ENCODE measurements around the gene ZBTB39. TPM values are rescaled to one million over a fixed set of nuclear protein-coding genes. Genes with fewer than 3 reads are reported as not detected.

The ZBTB39 gene
- total RNA-seq, 1 donor from 2014 or later, result 13.3 TPM

DNA sequence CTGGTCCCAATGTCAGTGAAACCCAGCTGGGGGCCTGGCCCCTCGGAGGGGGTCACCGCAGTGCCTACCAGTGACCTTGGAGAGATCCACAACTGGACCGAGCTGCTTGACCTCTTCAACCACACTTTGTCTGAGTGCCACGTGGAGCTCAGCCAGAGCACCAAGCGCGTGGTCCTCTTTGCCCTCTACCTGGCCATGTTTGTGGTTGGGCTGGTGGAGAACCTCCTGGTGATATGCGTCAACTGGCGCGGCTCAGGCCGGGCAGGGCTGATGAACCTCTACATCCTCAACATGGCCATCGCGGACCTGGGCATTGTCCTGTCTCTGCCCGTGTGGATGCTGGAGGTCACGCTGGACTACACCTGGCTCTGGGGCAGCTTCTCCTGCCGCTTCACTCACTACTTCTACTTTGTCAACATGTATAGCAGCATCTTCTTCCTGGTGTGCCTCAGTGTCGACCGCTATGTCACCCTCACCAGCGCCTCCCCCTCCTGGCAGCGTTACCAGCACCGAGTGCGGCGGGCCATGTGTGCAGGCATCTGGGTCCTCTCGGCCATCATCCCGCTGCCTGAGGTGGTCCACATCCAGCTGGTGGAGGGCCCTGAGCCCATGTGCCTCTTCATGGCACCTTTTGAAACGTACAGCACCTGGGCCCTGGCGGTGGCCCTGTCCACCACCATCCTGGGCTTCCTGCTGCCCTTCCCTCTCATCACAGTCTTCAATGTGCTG, 11.0 kb downstream of the ZBTB39 start:
- ChIA-PET CTCF (interaction anchor here (3.9 kb wide), 1 partner anchor 7 kb away, joined by 23 read pairs; no protein-coding TSS in a partner anchor), POLR2A (no interaction called here)
- intact Hi-C loops (cut with micrococcal nuclease), result no loop called here
- Mint-ChIP-seq H3K4me1 (peaks cover 32% of the 10 kb centered on the region), H3K9me3 (no peaks in the 10 kb centered on the region), H3K4me3 (no peak overlapping the region), H3K27ac (no peak overlapping the region), H3K27me3 (no peaks in the 10 kb centered on the region), H3K36me3 (ENCODE audit: low read depth) (peaks cover 28% of the 10 kb centered on the region)
- ATAC-seq (ENCODE audit: low read depth), result no peak
- TF ChIP-seq, protein P1, sequence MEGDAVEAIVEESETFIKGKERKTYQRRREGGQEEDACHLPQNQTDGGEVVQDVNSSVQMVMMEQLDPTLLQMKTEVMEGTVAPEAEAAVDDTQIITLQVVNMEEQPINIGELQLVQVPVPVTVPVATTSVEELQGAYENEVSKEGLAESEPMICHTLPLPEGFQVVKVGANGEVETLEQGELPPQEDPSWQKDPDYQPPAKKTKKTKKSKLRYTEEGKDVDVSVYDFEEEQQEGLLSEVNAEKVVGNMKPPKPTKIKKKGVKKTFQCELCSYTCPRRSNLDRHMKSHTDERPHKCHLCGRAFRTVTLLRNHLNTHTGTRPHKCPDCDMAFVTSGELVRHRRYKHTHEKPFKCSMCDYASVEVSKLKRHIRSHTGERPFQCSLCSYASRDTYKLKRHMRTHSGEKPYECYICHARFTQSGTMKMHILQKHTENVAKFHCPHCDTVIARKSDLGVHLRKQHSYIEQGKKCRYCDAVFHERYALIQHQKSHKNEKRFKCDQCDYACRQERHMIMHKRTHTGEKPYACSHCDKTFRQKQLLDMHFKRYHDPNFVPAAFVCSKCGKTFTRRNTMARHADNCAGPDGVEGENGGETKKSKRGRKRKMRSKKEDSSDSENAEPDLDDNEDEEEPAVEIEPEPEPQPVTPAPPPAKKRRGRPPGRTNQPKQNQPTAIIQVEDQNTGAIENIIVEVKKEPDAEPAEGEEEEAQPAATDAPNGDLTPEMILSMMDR (IDR thresholded peaks at IDR 0.05), result no peak
- no peak for DNase-seq

DNA sequence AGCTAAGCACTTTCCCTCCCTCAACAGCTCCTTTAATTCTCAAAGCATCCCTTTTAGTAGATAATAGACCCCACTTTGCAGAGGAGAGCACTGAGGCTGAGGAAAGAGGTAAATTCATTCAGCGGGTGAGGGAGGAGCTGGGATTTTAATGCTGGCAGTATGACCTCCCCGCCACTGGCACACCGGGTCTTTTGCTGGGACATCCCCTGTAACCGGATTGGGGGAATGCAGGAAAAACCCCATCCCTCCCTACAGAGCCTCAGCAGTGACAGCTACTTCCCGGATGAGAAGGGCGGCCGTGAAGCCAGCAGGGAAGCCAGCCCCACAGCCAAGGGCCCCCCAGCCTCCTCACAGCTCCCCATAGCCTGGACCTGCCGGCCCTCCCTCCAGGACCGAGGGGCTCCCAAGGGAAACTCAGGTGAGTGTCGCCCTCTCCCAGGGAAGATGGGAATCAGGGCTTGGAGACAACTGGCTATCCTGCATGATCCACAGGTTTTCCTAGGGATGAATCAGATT, 12.1 kb downstream of the ZBTB39 start:
- peaks cover 21% of the 10 kb centered on the region for H3K4me1 Mint-ChIP-seq
- H3K36me3 Mint-ChIP-seq (ENCODE audit: low read depth), result peaks cover 20% of the 10 kb centered on the region
- H3K27ac Mint-ChIP-seq, result no peak overlapping the region
- no peaks in the 10 kb centered on the region for H3K9me3 Mint-ChIP-seq
- ATAC-seq (ENCODE audit: low read depth) (no peak), DNase-seq (no peak)
- ChIA-PET CTCF (no interaction called here), POLR2A (interaction anchor here (0.6 to 0.7 kb wide), 2 partner anchors 54 to 1063 kb away, joined by 3 read pairs; no protein-coding TSS in a partner anchor)
- no peaks in the 10 kb centered on the region for H3K27me3 Mint-ChIP-seq
- intact Hi-C loops (cut with micrococcal nuclease), result no loop called here
- TF ChIP-seq, protein P1 (IDR thresholded peaks at IDR 0.05), result no peak
- H3K4me3 Mint-ChIP-seq, result no peak overlapping the region

DNA sequence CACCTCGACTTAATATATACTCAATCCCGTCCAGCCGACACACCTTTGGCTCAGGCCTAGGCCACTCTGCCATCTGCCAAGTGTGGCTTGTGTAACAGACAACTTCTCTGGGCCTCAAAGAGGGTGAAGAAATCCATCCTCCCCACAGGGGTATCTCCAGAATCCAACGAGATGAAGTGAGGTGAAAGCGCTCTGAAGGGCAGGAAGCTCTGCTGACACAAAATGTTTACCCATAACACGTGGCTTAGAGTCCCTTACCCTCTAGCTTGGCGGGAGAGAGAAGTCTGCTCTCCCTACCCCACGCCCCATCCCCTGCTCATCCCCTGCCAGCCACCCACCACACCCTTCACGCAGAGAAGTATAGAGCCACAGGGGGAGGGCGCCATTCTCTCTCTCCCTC, 13.0 kb downstream of the ZBTB39 start:
- Mint-ChIP-seq H3K27ac (no peak overlapping the region), H3K4me1 (peaks cover 12% of the 10 kb centered on the region), H3K9me3 (no peaks in the 10 kb centered on the region), H3K4me3 (no peak overlapping the region), H3K27me3 (peaks cover 3% of the 10 kb centered on the region), H3K36me3 (ENCODE audit: low read depth) (peaks cover 17% of the 10 kb centered on the region)
- POLR2A ChIA-PET, result interaction anchor here (0.6 kb wide), 1 partner anchor 1076 kb away, joined by 3 read pairs; no protein-coding TSS in a partner anchor
- DNase-seq (no peak), ATAC-seq (ENCODE audit: low read depth) (no peak)
- intact Hi-C loops (cut with micrococcal nuclease), result no loop called here
- TF ChIP-seq, protein P1 (IDR thresholded peaks at IDR 0.05), result no peak
- CTCF ChIA-PET, result no interaction called here

DNA sequence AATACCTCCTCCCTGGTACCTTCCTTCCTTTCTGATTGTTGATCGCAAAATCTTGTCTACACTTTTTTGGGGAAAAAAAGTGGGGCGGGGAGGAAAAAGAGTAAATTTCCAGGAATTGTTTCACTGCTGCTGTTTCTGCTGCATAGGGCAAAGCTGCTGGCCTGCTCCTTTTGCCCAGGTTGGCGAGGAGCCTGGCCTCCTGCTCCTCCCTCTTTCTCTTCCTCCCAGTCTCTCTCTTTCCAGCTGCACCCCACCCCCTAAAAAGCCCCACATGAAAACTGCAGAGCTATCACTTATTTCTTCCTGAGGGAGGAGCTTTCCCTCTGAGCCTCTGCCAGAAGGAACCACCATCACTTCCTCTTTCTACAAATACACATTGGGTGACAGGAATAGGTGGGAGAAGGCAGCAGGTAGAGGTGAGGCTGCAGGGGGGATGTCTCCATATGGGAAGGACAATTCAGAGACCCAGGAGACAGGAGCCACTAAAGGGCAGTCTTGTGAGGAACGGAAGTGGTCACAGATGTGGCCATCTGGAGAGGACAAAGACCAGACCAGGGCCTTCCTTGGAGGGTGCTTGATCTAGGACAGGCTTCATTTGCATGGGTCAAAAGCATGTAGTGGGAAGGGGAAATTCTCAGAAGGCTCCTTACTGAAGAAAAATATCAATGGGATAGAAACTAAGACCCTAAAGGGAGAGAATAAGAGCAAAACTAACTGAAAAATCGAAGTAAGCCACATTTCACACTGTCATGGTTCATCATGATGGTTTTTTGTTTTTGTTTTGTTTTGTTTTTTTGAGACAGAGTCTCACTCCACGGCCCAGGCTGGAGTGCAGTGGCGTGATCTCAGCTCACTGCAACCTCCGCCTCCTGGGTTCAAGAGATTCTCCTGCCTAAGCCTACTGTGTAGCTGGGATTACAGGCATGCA, 14.8 kb downstream of the ZBTB39 start:
- no peaks in the 10 kb centered on the region for H3K9me3 Mint-ChIP-seq
- no peak overlapping the region for H3K27ac Mint-ChIP-seq
- peaks cover 12% of the 10 kb centered on the region for H3K36me3 Mint-ChIP-seq (ENCODE audit: low read depth)
- ChIA-PET CTCF (interaction anchor here (0.8 kb wide), 1 partner anchor 235 kb away, joined by 3 read pairs; no protein-coding TSS in a partner anchor), POLR2A (interaction anchor here (0.6 kb wide), 1 partner anchor 121 kb away, joined by 3 read pairs; no protein-coding TSS in a partner anchor)
- TF ChIP-seq, protein P1 (IDR thresholded peaks at IDR 0.05), result no peak
- peaks cover 6% of the 10 kb centered on the region for H3K27me3 Mint-ChIP-seq
- ATAC-seq (ENCODE audit: low read depth), result no peak
- intact Hi-C loops (cut with micrococcal nuclease), result no loop called here
- no peak overlapping the region for H3K4me3 Mint-ChIP-seq
- no peak for DNase-seq
- peaks cover 12% of the 10 kb centered on the region for H3K4me1 Mint-ChIP-seq

Measured in activated B cell treated with CpG ODN at 0.5 μM for 24 hours (primary cell).